HCT116 (cell line): ENCODE data around the gene GPS2. TPM values are rescaled to one million over a fixed set of nuclear protein-coding genes. Genes with fewer than 3 reads are reported as not detected.

Experiments
- ATAC-seq: fragments of 200-7000 bp; cut with Tn5 transposase; 2 replicates; pipeline ENCODE4 v1.9.1; 2020; ENCODE audit warnings: mild to moderate bottlenecking, moderate library complexity
- BruUV-seq: library from RNA; stranded (reverse); fragments of 400-500 nt; replicated peaks from 2 replicates; lab custom pipeline; 2021; lab: Mats Ljungman, UMichigan
- CTCF ChIA-PET: fragments of 300-600 bp; sonication (Branson Sonifier 250); formaldehyde crosslinking; loops from one replicate; lab custom pipeline; 2021; ENCODE audit warnings: antibody characterized with exemption; lab: Charles Lee
- POLR2A ChIA-PET: fragments of 300-600, 350-600 bp; sonication (Branson Sonifier 250); formaldehyde crosslinking; loops from one replicate; lab custom pipeline; 2021; ENCODE audit warnings: antibody characterized with exemption; lab: Charles Lee
- RAD21 ChIA-PET, 2 experiments: fragments of 300-600 bp; sonication (Branson Sonifier 250); formaldehyde crosslinking; loops; one replicate each; lab custom pipeline; 2023; ENCODE audit warnings: low total read pairs in 2 of 2; ENCODE audit not compliant: uncharacterized antibody in 2 of 2, unreplicated experiment in 2 of 2, low non-redundant PET in 1 of 2; lab: Charles Lee
- DNase-seq: peaks from one replicate; pipeline ENCODE4 v3.0.0-alpha.2; 2010; ENCODE audit warnings: low read depth, low spot score
- H2AFZ ChIP-seq: fragments of 200-600 bp; shearing (Covaris generic), sonication (generic); 2 replicates; pipeline ENCODE4 v1.6.1; 2017; ENCODE audit warnings: low read depth, mixed run types, mixed read lengths, antibody characterized with exemption, low read length; ENCODE audit not compliant: poor library complexity, severe bottlenecking
- H3K27ac ChIP-seq: 2 replicates; pipeline ENCODE4 v1.5.1; 2012; ENCODE audit warnings: low read depth, low read length
- H3K27me3 ChIP-seq: fragments of 200-600 bp; sonication (generic); 2 replicates; pipeline ENCODE4 v1.6.1; 2016; ENCODE audit warnings: mixed run types, low read length, mixed read lengths; ENCODE audit not compliant: insufficient read depth
- H3K36me3 ChIP-seq, 2 experiments: fragments of 200-500 bp in 1 of 2; fragments of 200-600 bp in 1 of 2; sonication (Bioruptor generic) in 1 of 2; sonication (generic) in 1 of 2; 2 replicates each; pipeline versions ENCODE4 v1.5.1 to v1.6.1; 2014 to 2016; ENCODE audit warnings: low read length in 2 of 2, inconsistent platforms in 1 of 2, mixed read lengths in 1 of 2, mixed run types in 1 of 2; ENCODE audit not compliant: insufficient read depth in 2 of 2, control insufficient read depth in 1 of 2
- H3K4me1 ChIP-seq, 2 experiments: fragments of 200-600 bp in 1 of 2; sonication (generic) in 1 of 2; 2 replicates each; pipeline versions ENCODE4 v1.5.1 to v1.6.1; 2012 to 2017; ENCODE audit warnings: low read length in 2 of 2, inconsistent platforms in 1 of 2, mild to moderate bottlenecking in 1 of 2, mixed read lengths in 1 of 2, mixed run types in 1 of 2, moderate library complexity in 1 of 2; ENCODE audit not compliant: insufficient read depth in 2 of 2, control insufficient read depth in 1 of 2
- H3K4me2 ChIP-seq: fragments of 200-600 bp; sonication (generic); 2 replicates; pipeline ENCODE4 v1.6.1; 2017; ENCODE audit warnings: mixed run types, low read length, mixed read lengths
- H3K4me3 ChIP-seq, 2 experiments: fragments of 200-600 bp in 1 of 2; sonication (generic) in 1 of 2; replicated peaks in 1 of 2; 2 replicates each; pipeline ENCODE4 v1.5.1; 2011 to 2016; ENCODE audit warnings: low read length in 2 of 2, control low read depth in 1 of 2, low read depth in 1 of 2, mild to moderate bottlenecking in 1 of 2, mixed read lengths in 1 of 2, mixed run types in 1 of 2
- H3K79me2 ChIP-seq: fragments of 200-600 bp; sonication (generic); 2 replicates; pipeline ENCODE4 v1.6.1; 2017; ENCODE audit warnings: mild to moderate bottlenecking, mixed run types, low read length, moderate library complexity, mixed read lengths; ENCODE audit not compliant: insufficient read depth
- H3K9ac ChIP-seq: fragments of 200-600 bp; sonication (generic); 2 replicates; pipeline ENCODE4 v1.6.1; 2016; ENCODE audit warnings: low read length, mixed read lengths
- H3K9me2 ChIP-seq: fragments of 200-600 bp; sonication (generic), shearing (Covaris generic); 2 replicates; pipeline ENCODE4 v1.6.1; 2017; ENCODE audit warnings: mixed run types, mild to moderate bottlenecking, moderate library complexity; ENCODE audit not compliant: insufficient read depth
- H3K9me3 ChIP-seq, 2 experiments: fragments of 200-500 bp in 1 of 2; fragments of 200-600 bp in 1 of 2; sonication (Bioruptor generic) in 1 of 2; sonication (generic) in 1 of 2; 2 replicates each; pipeline ENCODE4 v1.6.1; 2014 to 2017; ENCODE audit warnings: low read length in 2 of 2, mixed read lengths in 2 of 2, inconsistent platforms in 1 of 2, low read depth in 1 of 2, mild to moderate bottlenecking in 1 of 2, mixed run types in 1 of 2, moderate library complexity in 1 of 2; ENCODE audit not compliant: control insufficient read depth in 1 of 2, insufficient read depth in 1 of 2
- H4K20me1 ChIP-seq: fragments of 200-600 bp; sonication (generic), shearing (Covaris generic); 2 replicates; pipeline ENCODE4 v1.6.1; 2017; ENCODE audit warnings: mixed run types, mild to moderate bottlenecking, moderate library complexity; ENCODE audit not compliant: insufficient read depth
- CEBPB ChIP-seq: IDR thresholded peaks from 2 replicates; pipeline ENCODE4 v1.6.1; 2012; ENCODE audit warnings: low read depth
- EGR1 ChIP-seq: IDR thresholded peaks from 2 replicates; pipeline ENCODE4 v1.6.1; 2012; ENCODE audit warnings: low read depth
- POLR2AphosphoS5 ChIP-seq: IDR thresholded peaks from 2 replicates; pipeline ENCODE4 v1.6.1; 2011; ENCODE audit warnings: mild to moderate bottlenecking, low read depth, low read length, moderate library complexity
- intact Hi-C: fragments of 100-400 bp; cut with micrococcal nuclease; formaldehyde crosslinking; loops from 2 replicates; pipeline ENCODE4 v1.10.0; 2022
- total RNA-seq: library from RNA; stranded (reverse); gene quantifications from one replicate; pipeline ENCODE4 v1.2.1, GENCODE V29; 2021; ENCODE audit not compliant: unreplicated experiment
- TF ChIP-seq, protein P1 (sequence below): IDR thresholded peaks from 2 replicates; pipeline ENCODE4 v1.6.1; 2011; ENCODE audit warnings: mild to moderate bottlenecking, low read length, moderate library complexity; ENCODE audit not compliant: insufficient replicate concordance; ENCODE audit errors: extremely low read depth
- TF ChIP-seq, protein P2 (sequence below): IDR thresholded peaks from 2 replicates; pipeline ENCODE4 v1.6.1; 2012

Gene GPS2
- total RNA-seq, 1 experiment from 2014 or later, result 61.3 TPM

- no peaks in the 10 kb centered on the region for H3K36me3 ChIP-seq
- no peak for TF ChIP-seq CEBPB
- TF ChIP-seq, protein P1, sequence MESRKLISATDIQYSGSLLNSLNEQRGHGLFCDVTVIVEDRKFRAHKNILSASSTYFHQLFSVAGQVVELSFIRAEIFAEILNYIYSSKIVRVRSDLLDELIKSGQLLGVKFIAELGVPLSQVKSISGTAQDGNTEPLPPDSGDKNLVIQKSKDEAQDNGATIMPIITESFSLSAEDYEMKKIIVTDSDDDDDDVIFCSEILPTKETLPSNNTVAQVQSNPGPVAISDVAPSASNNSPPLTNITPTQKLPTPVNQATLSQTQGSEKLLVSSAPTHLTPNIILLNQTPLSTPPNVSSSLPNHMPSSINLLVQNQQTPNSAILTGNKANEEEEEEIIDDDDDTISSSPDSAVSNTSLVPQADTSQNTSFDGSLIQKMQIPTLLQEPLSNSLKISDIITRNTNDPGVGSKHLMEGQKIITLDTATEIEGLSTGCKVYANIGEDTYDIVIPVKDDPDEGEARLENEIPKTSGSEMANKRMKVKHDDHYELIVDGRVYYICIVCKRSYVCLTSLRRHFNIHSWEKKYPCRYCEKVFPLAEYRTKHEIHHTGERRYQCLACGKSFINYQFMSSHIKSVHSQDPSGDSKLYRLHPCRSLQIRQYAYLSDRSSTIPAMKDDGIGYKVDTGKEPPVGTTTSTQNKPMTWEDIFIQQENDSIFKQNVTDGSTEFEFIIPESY, result no peak
- no peak for TF ChIP-seq POLR2AphosphoS5
- TF ChIP-seq EGR1, result no peak
- TF ChIP-seq, protein P2, sequence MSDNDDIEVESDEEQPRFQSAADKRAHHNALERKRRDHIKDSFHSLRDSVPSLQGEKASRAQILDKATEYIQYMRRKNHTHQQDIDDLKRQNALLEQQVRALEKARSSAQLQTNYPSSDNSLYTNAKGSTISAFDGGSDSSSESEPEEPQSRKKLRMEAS, result no peak
- no peaks in the 10 kb centered on the region for H3K9me2 ChIP-seq
- peaks cover 30% of the 10 kb centered on the region for H3K79me2 ChIP-seq
- H4K20me1 ChIP-seq, result 0 out of 2 replicates have a peak, but pooled peaks cover 4% of the 10 kb centered on the region
- ChIA-PET CTCF (interaction anchor here (0.9 to 1.3 kb wide), 3 partner anchors 67 to 302 kb away, joined by 3 to 4 read pairs (median 3); partner anchors contain the start of gene SLC2A4), RAD21 (no interaction called here), POLR2A (interaction anchor here (1.3 kb wide), 1 partner anchor 17 kb away, joined by 4 read pairs; no protein-coding TSS in a partner anchor)
- ATAC-seq (no peak), DNase-seq (no peak)
- peaks cover 11 to 30% of the 10 kb centered on the region in 2 experiments for H3K4me1 ChIP-seq
- H3K4me2 ChIP-seq, result no peak overlapping the region
- no peak overlapping the region for H3K4me3 ChIP-seq
- no TSS peak for BruUV-seq
- H2AFZ ChIP-seq, result no peak overlapping the region
- no peak overlapping the region for H3K9ac ChIP-seq
- no peak overlapping the region; the same call in 1 of the 2 replicates for H3K27ac ChIP-seq
- intact Hi-C loops, result no loop called here
- no peaks in the 10 kb centered on the region for H3K27me3 ChIP-seq
- H3K9me3 ChIP-seq, result no peaks in the 10 kb centered on the region
Measured at GRCh38 chr17:7347630-7348477, 32.7 kb upstream of the GPS2 start.
